ENCODE data around the gene HMMR.
"Not testable (repeated sequence)": the region's sequence is repeated elsewhere in the genome, so short reads cannot be mapped to it uniquely, and the experiment has no call there.

Gene HMMR

DNA sequence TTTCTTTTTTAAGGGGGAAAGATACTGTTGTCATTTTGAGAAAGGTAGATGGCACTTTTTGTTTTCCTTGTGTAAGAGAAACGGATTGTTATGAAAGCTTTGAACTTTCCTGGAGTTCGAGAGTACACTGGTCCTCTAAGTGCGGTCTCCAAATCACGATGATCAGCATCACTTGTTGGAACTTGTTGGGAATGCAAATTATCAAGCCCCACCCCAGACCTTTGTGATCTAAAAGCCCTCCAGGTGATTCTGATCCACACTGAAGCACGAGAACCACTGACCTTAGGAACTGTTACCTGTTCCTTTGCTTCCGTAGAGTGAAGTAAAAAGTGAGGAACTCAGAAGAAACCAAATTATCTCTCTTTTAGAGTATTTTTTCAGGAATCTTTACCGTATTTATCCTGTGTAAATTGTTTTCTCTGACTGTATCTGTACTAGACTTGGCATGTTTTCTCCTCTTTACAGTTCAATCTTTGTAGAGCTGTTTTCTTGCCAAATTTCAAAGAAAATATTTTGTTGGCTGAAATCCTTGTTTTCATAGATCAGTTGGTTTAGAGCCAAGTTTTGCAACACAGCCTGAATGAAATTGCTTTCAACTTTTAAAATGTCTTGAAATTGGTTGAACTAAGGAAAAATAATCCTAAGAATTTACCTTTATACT is 49.0 kb downstream of the HMMR start:
- DNase-seq: no peak

DNA sequence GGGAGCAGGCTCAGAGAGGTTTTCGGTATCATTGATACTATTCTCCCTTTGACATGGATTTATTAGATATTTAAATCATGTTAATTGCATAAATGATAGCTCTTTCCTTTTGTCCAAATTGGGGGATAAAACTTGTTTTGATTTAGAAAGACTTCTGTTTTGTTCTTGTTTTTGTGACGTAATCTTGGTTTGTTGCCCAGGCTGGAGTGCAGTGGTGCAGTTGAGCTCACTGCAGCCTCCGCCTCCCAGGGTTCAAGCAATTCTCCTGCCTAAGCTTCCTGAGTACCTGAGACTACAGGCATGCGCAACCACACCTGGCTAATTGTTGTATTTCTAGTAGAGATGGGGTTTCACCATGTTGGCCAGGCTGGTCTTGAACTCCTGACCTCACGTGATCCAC is 52.1 kb downstream of the HMMR start:
- no peak for DNase-seq

DNA sequence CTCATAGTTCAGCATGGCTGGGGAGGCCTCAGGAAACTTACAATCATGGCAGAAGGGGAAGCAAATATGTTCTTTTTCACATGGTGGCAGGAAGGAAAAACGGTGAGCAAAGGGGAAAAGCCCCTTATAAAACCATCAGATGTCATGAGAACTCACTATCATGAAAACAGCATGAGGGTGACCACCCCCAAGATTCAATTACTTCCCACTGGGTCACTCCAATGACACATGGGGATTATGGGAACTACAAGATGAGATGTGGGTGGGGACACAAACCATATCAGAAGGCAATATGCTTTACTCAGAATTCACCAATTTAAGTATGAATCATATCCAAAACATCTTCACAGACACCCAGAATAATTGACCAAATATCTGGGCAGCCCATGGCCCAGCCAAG is 64.7 kb downstream of the HMMR start:
- no peak for DNase-seq

DNA sequence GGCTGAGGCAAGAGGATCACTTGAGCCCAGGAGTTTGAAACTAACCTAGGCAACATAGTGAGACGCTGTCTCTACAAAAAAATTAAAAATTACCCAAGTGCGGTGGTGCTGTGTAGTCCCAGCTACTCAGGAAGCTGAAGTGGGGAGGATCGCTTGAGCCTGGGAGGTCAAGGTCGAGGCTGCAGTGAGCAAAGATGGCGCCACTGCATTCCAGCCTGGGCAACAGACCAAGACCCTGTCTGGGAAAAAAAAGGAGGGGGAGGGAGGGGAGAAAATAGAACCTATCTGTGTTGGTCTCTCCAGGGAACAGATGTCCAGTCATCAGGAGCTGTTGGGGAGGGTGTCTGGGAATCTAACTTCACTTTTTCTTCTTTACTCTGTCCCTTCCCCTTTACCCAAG is 69.3 kb downstream of the HMMR start:
- DNase-seq: no peak

DNA sequence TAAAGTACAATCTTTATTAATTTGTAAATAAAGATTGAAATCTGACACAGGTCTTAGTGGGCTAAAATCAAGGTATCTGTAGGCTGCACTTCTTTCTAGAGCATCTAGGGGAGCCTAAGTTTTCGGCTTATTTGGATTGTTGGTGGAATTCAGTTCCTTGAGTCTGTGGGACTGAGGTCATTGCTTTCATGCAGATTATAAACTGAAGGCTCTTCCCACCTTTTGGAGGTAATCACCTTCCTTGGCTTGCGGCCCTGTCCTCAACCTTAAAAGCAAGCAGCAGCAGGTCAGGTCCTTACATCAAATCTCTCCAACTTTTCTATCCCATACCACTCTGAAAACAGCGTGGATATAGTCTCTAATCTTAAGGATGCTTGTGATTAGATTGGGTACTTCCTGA is 70.8 kb downstream of the HMMR start:
- no peak for DNase-seq

DNA sequence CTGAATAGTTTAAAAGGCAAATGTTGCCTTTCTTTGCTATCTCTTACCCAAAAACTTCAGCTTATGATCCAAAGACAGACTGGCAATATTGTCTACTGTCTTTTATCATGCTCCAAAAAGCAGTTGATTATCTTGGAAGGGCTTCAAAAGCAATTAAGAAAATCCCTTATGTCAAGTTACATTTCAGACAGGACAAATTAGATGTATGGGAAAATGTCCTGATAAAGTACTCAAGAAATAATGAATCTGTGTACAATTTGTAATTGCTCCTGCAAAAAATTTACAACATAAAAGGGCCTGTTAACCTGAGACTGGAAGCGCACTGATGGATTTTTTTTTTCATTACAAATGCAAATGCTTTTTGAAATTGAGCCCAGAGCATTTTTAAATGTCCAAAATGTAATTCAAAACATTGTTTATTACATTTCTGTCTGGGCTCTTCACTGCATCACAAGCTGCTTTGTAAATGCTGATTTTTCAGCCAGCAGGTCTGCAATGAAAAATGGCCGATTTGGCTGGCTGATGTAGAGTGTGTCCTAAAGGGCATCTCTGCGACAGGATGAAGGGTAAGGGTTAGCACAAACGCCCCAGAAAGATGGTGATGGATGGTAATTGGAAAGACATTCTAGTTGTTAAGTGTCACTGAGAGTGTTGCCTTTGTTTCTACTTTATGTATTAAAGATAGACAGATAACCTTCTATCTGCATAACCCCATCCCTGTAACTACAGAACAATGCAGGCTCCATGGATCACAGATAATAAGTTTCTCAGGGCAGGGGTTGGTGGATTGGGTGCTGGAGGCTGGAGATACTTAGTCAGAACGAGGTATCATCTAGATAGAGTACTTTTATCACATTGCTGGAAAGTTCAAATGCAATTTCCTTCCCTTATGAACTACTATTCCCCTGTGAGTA is 72.0 kb downstream of the HMMR start:
- no peak for DNase-seq

DNA sequence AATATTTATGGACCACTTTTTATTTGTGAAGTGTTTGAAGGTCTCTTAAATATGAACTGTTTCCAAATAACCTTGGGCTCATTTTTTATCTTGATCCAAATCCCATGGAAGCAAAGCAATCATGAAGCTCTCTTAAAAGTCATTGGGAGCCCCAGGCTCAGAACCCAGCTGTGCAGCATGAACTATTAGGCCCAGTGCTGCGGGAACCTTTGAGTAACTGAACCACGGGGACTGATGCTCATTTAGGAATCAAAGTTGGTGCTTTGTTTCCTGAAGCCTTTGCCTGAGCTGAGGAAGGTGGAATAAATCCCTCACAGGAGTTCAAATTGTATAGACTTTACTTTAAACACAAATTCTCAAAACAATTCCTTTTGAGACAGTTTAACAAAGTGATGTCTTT is 72.8 kb downstream of the HMMR start:
- no peak for DNase-seq

DNA sequence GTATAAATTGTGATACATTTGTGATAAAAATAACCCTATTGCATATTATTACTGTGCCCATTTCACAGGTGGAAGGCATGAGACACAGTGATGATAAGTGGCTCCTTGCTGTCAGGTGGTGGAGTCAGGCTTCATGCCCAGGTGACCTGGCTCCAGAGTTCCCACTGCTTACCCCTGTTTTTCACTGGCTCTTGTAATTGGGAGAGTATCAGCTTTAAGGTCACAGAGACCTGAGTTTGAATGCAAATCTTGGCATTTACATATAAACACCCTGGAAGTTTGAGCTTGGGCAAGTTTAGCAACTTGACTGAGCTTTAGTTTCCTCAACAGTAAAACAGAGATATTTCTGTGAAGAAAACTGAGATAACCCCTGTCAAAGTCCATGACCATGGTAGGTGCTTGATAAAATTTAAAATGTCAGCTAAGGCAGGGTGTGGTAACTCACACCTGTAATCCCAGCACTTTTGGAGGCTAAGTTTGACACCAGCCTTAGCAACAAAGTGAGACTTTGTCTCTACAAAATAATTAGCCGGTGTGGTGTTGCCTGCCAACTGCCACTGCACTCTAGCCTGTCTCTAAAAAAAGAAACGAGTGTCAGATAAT is 74.2 kb downstream of the HMMR start:
- no peak for DNase-seq

DNA sequence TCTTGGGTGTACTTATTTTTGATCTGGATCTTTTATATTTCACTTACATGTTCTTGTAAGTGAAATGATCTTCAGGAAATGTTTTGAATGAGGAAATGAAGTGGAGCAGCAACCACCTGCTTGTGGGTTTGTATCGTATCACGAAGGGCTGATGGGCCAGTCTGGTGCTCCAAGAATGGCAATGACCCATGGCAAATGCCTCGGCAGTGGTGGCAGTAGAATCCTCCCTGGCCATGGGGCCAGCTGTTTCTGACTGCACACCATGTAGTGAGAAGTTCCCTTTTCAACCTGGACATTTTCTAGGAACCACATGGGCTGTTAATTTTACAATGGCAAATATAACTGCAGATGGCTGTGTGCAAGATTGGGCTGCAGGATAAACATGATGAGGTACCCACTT is 74.9 kb downstream of the HMMR start:
- no peak for DNase-seq

DNA sequence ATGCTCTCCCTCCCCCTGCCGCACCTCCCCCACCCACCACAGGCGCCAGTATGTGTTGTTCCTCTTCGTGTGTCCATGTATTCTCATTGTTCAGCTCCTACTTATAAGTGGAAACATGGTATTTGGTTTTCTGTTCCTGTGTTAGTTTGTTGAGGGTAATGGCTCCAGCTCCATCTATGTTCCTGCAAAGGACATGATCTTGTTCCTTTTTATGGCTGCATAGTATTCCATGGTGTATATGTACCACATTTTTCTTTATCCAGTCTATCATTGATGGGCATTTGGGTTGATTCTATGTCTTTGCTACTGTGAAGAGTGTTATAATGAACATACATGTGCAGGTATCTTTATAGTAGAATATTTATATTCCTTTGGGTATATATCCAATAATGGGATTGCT is 76.0 kb downstream of the HMMR start:
- DNase-seq: not testable (repeated sequence)

DNA sequence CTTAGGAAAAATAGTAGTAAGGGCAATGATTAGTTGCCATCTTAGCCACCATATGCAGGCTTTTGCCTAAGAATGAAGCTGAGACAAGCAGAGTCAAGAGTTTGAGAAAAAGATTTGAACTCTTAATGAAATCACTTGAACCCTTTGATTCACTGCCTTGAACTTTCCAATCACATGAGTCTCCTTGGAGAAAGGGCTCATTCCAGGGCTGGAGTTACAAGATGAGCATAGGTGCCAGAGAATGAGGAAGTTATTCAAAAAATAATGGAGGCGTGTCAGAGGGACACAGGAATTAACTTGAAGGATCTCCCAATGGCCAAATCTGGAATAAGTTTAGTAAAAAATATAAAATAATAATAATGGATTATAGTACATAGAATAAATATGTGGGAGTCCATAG is 80.3 kb downstream of the HMMR start:
- no peak for DNase-seq
